Mesenchymal stem cell (in vitro differentiated cells and primary cell): ENCODE data around the gene HMGCL.
"Not testable (repeated sequence)": the region's sequence is repeated elsewhere in the genome, so short reads cannot be mapped to it uniquely, and the experiment has no call there.

Experiments used
- DNase-seq: peaks from one replicate; pipeline ENCODE4 v3.0.0-alpha.2; 2013
- H2AFZ ChIP-seq: one replicate; pipeline ENCODE4 v1.6.1; 2013; ENCODE audit warnings: low read depth, mild to moderate bottlenecking, control low read depth, inconsistent platforms, low read length, moderate library complexity
- H2AK5ac ChIP-seq: 2 replicates; pipeline ENCODE4 v1.6.1; 2013; ENCODE audit warnings: low read length, moderate library complexity, mild to moderate bottlenecking, inconsistent platforms; ENCODE audit not compliant: severe bottlenecking
- H2BK120ac ChIP-seq: one replicate; pipeline ENCODE4 v1.6.1; 2013; ENCODE audit warnings: low read depth, mild to moderate bottlenecking, inconsistent platforms, low read length, moderate library complexity
- H2BK12ac ChIP-seq, 2 experiments: one replicate each; pipeline ENCODE4 v1.6.1; 2013; ENCODE audit warnings: inconsistent platforms in 2 of 2, low read length in 2 of 2, mild to moderate bottlenecking in 2 of 2, moderate library complexity in 2 of 2, control low read depth in 1 of 2
- H2BK15ac ChIP-seq: one replicate; pipeline ENCODE4 v1.6.1; 2013; ENCODE audit warnings: mild to moderate bottlenecking, low read depth, inconsistent platforms; ENCODE audit not compliant: poor library complexity, severe bottlenecking
- H2BK5ac ChIP-seq: 2 replicates; pipeline ENCODE4 v1.6.1; 2013; ENCODE audit warnings: low read depth, mild to moderate bottlenecking, low read length, control low read depth, inconsistent platforms; ENCODE audit not compliant: poor library complexity, severe bottlenecking
- H3K14ac ChIP-seq, 2 experiments: one replicate each; pipeline ENCODE4 v1.6.1; 2013; ENCODE audit warnings: inconsistent platforms in 2 of 2, low read length in 2 of 2, control low read depth in 1 of 2, mild to moderate bottlenecking in 1 of 2, moderate library complexity in 1 of 2
- H3K18ac ChIP-seq, 2 experiments: one replicate each; pipeline ENCODE4 v1.6.1; 2013; ENCODE audit warnings: inconsistent platforms in 2 of 2, low read length in 2 of 2, control low read depth in 1 of 2, low read depth in 1 of 2, mild to moderate bottlenecking in 1 of 2
- H3K23ac ChIP-seq, 2 experiments: one replicate each; pipeline ENCODE4 v1.6.1; 2013; ENCODE audit warnings: inconsistent platforms in 2 of 2, low read length in 2 of 2, mild to moderate bottlenecking in 2 of 2, moderate library complexity in 2 of 2, control low read depth in 1 of 2
- H3K27ac ChIP-seq: 2 replicates; pipeline ENCODE4 v1.5.1; 2013; ENCODE audit warnings: mild to moderate bottlenecking, moderate library complexity, low read length, control low read depth, inconsistent platforms; ENCODE audit not compliant: poor library complexity, severe bottlenecking
- H3K27me3 ChIP-seq, 2 experiments: 2 replicates each; pipeline versions ENCODE4 v1.6.1 to v1.7.0; 2013; ENCODE audit warnings: low read length in 2 of 2, mild to moderate bottlenecking in 2 of 2, moderate library complexity in 2 of 2, control low read depth in 1 of 2, inconsistent platforms in 1 of 2; ENCODE audit not compliant: control insufficient read depth in 1 of 2, insufficient read depth in 1 of 2
- H3K36me3 ChIP-seq, 2 experiments: 2 replicates each; pipeline versions ENCODE4 v1.6.1 to v1.7.0; 2013; ENCODE audit warnings: low read length in 2 of 2, control low read depth in 1 of 2, inconsistent platforms in 1 of 2, low read depth in 1 of 2, mild to moderate bottlenecking in 1 of 2; ENCODE audit not compliant: insufficient read depth in 2 of 2, control insufficient read depth in 1 of 2
- H3K4ac ChIP-seq, 2 experiments: one replicate each; pipeline ENCODE4 v1.6.1; 2013; ENCODE audit warnings: inconsistent platforms in 2 of 2, low read length in 2 of 2, mild to moderate bottlenecking in 2 of 2, moderate library complexity in 2 of 2, control low read depth in 1 of 2, low read depth in 1 of 2
- H3K4me1 ChIP-seq: 2 replicates; pipeline ENCODE4 v1.6.1; 2013; ENCODE audit warnings: low read depth, low read length, control low read depth; ENCODE audit not compliant: control insufficient read depth, insufficient read depth
- H3K4me2 ChIP-seq: 2 replicates; pipeline ENCODE4 v1.6.1; 2013; ENCODE audit warnings: low read length, mild to moderate bottlenecking, inconsistent platforms; ENCODE audit not compliant: poor library complexity, severe bottlenecking
- H3K4me3 ChIP-seq, 2 experiments: 2 replicates each; pipeline versions ENCODE4 v1.5.1 to v1.7.0; 2013; ENCODE audit warnings: low read length in 2 of 2, mild to moderate bottlenecking in 2 of 2, control low read depth in 1 of 2, low read depth in 1 of 2; ENCODE audit not compliant: insufficient read depth in 1 of 2
- H3K79me1 ChIP-seq: replicated peaks from 2 replicates; pipeline ENCODE4 v1.6.1; 2013; ENCODE audit warnings: mild to moderate bottlenecking, control low read depth, low read length, inconsistent platforms; ENCODE audit not compliant: poor library complexity, severe bottlenecking
- H3K9ac ChIP-seq: 2 replicates; pipeline ENCODE4 v1.7.0; 2013; ENCODE audit warnings: mild to moderate bottlenecking, low read length, moderate library complexity
- H3K9me3 ChIP-seq: 2 replicates; pipeline ENCODE4 v1.7.0; 2013; ENCODE audit warnings: mild to moderate bottlenecking, low read length; ENCODE audit not compliant: control insufficient read depth
- H4K8ac ChIP-seq: one replicate; pipeline ENCODE4 v1.6.1; 2013; ENCODE audit warnings: inconsistent platforms, mild to moderate bottlenecking, low read length, moderate library complexity
- H4K91ac ChIP-seq: one replicate; pipeline ENCODE4 v1.6.1; 2013; ENCODE audit warnings: mild to moderate bottlenecking, low read length, inconsistent platforms
- WGBS: methylation state at CpG from one replicate; pipeline ENCODE4 v1.1.7; 2013; ENCODE audit warnings: mixed read lengths; 5-methylcytosine and 5-hydroxymethylcytosine counted together

HMGCL gene

DNA sequence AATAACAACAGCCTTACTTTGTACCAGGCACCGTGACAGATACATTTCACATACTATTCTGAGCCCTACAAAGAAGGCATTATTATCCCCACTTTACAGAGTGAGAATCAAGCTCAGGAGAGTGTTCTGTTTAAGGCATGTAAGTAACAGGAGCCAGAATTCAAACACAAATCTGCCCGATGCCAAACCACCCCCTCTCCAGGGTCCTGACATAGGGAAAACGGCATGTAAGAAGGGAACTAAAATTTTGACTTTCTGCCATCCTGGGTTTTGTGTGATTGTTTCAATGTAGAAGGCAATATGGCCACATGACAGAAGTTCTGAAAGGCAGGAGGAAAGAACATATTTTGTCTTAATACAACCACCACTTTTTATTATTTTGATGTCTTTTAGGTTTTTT lies 37.4 kb upstream of the HMGCL start:
- Histone ChIP-seq H3K14ac (no peak overlapping the region), H4K91ac (no peak overlapping the region), H3K79me1 (peaks cover 5% of the 10 kb centered on the region), H3K9ac (no peak overlapping the region), H2AFZ (no peak overlapping the region), H4K8ac (no peak overlapping the region), H3K27me3 (peaks cover 0 to 13% of the 10 kb centered on the region in 2 experiments), H3K4me1 (peaks cover 10% of the 10 kb centered on the region), H3K23ac (no peak overlapping the region), H3K18ac (no peak overlapping the region), H2BK12ac (no peak overlapping the region), H3K4me3 (no peak overlapping the region), H2BK120ac (no peak overlapping the region), H3K4me2 (no peak overlapping the region), H3K36me3 (peaks cover 11 to 20% of the 10 kb centered on the region in 2 experiments), H2BK15ac (no peak overlapping the region), H3K9me3 (no peaks in the 10 kb centered on the region), H3K4ac (no peak overlapping the region), H2BK5ac (no peak overlapping the region), H2AK5ac (no peak overlapping the region), H3K27ac (no peak overlapping the region)
- WGBS, result no CpG with 5 or more reads among the region's 3 CpGs
- no peak for DNase-seq

- Histone ChIP-seq H3K4me1 (no peaks in the 10 kb centered on the region), H3K14ac (no peak overlapping the region), H3K79me1 (no peaks in the 10 kb centered on the region), H3K9me3 (no peaks in the 10 kb centered on the region), H3K4me2 (no peak overlapping the region), H2BK15ac (no peak overlapping the region), H2AK5ac (no peak overlapping the region), H3K23ac (no peak overlapping the region), H3K4ac (no peak overlapping the region), H3K4me3 (no peak overlapping the region), H3K18ac (no peak overlapping the region), H4K8ac (no peak overlapping the region), H2AFZ (no peak overlapping the region), H2BK120ac (no peak overlapping the region), H3K27me3 (no peaks in the 10 kb centered on the region), H3K36me3 (peaks cover 2 to 7% of the 10 kb centered on the region in 2 experiments), H2BK12ac (no peak overlapping the region), H4K91ac (no peak overlapping the region), H2BK5ac (no peak overlapping the region), H3K9ac (no peak overlapping the region), H3K27ac (no peak overlapping the region)
- peak; percentile 22 for DNase-seq
- WGBS, result no CpG with 5 or more reads among the region's 2 CpGs
Observed at GRCh38 chr1:23854568-23854967, 29.3 kb upstream of the HMGCL start.

- H3K27ac ChIP-seq, H2BK12ac ChIP-seq, H2BK5ac ChIP-seq, H2BK15ac ChIP-seq, H4K91ac ChIP-seq, H3K4me1 ChIP-seq, H2BK120ac ChIP-seq, H2AK5ac ChIP-seq, H3K4ac ChIP-seq, H3K79me1 ChIP-seq, H3K9me3 ChIP-seq, H3K36me3 ChIP-seq, H3K4me3 ChIP-seq, H4K8ac ChIP-seq, H3K4me2 ChIP-seq, H3K18ac ChIP-seq, H3K27me3 ChIP-seq, H3K14ac ChIP-seq, H3K9ac ChIP-seq, H3K23ac ChIP-seq, DNase-seq, H2AFZ ChIP-seq: not testable (repeated sequence)
- WGBS, result 98% methylated on average over 7 of the region's 34 CpGs
Observed at GRCh38 chr1:23853124-23853523, 27.9 kb upstream of the HMGCL start.

DNA sequence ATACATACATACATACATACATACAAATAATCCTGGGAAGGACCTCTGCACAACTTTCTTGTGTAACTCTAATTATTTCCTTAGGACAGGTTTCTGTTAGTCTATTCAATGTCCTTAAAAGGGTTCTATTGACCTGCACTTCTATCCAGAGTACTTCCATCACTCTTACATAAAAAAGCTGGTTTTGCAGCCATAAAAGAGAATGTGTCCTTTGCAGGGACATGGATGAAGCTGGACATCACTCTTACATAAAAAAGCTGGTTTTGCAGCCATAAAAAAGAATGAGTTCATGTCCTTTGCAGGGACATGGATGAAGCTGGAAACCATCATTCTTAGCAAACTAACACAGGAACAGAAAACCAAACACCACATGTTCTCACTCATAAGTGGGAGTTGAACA lies 26.2 kb upstream of the HMGCL start:
- H2BK12ac ChIP-seq, H3K4ac ChIP-seq, H3K27me3 ChIP-seq, H3K4me1 ChIP-seq, H2BK5ac ChIP-seq, H2BK120ac ChIP-seq, H4K8ac ChIP-seq, H3K23ac ChIP-seq, H4K91ac ChIP-seq, H3K18ac ChIP-seq, H2BK15ac ChIP-seq, H2AK5ac ChIP-seq, H3K4me2 ChIP-seq, H3K36me3 ChIP-seq, H3K79me1 ChIP-seq, H3K9ac ChIP-seq, H3K14ac ChIP-seq, H2AFZ ChIP-seq, DNase-seq, H3K9me3 ChIP-seq, H3K4me3 ChIP-seq, H3K27ac ChIP-seq: not testable (repeated sequence)
